Endothelial cell of umbilical vein (primary cell): ENCODE measurements around the gene UTF1. TPM values are rescaled to one million over a fixed set of nuclear protein-coding genes. Genes with fewer than 3 reads are reported as not detected.

Source experiments
- BruUV-seq: library from RNA; stranded (reverse); fragments of 400-500 nt; replicated peaks from 2 replicates; lab custom pipeline; 2021; lab: Mats Ljungman, UMichigan
- CTCF ChIA-PET: fragments of 300-600, 350-600 bp; sonication (Branson Sonifier 250); formaldehyde crosslinking; loops from one replicate; lab custom pipeline; 2021; ENCODE audit warnings: antibody characterized with exemption, inconsistent platforms; lab: Charles Lee
- POLR2A ChIA-PET: fragments of 300-600, 350-600 bp; sonication (Branson Sonifier 250); formaldehyde crosslinking; loops from one replicate; lab custom pipeline; 2021; ENCODE audit warnings: antibody characterized with exemption, inconsistent platforms; lab: Charles Lee
- DNase-seq: peaks from one replicate; pipeline ENCODE4 v3.0.0-alpha.2; 2011; ENCODE audit warnings: low read depth, low spot score
- FAIRE-seq: peaks from 2 replicates; lab custom pipeline; 2011; peaks lifted over from hg19 to GRCh38; lab: Jason Lieb, UNC
- H2AFZ ChIP-seq: 2 replicates; pipeline ENCODE4 v1.6.0; 2012; ENCODE audit warnings: low read depth, low read length, control low read depth, inconsistent platforms
- H3K27ac ChIP-seq: 2 replicates; pipeline ENCODE4 v1.5.1; 2011; ENCODE audit warnings: low read depth, mild to moderate bottlenecking, control low read depth, low read length, moderate library complexity; ENCODE audit not compliant: insufficient read depth
- H3K27me3 ChIP-seq, 2 experiments: 2 replicates each; pipeline versions ENCODE4 v1.6.0 to v1.6.1; 2011; ENCODE audit warnings: low read length in 2 of 2, mixed read lengths in 1 of 2; ENCODE audit not compliant: control insufficient read depth in 2 of 2, insufficient read depth in 2 of 2
- H3K36me3 ChIP-seq, 2 experiments: 2 replicates in 1 of 2; 3 replicates in 1 of 2; pipeline ENCODE4 v1.5.1; 2011; ENCODE audit warnings: low read length in 2 of 2, mild to moderate bottlenecking in 1 of 2, moderate library complexity in 1 of 2; ENCODE audit not compliant: control insufficient read depth in 2 of 2, insufficient read depth in 2 of 2; ENCODE audit errors: extremely low read depth in 1 of 2
- H3K4me1 ChIP-seq: 3 replicates; pipeline ENCODE4 v1.5.1; 2011; ENCODE audit warnings: mild to moderate bottlenecking, low read length; ENCODE audit not compliant: control insufficient read depth, insufficient read depth; ENCODE audit errors: extremely low read depth
- H3K4me2 ChIP-seq: 2 replicates; pipeline ENCODE4 v1.6.1; 2011; ENCODE audit warnings: low read length, control low read depth, mixed read lengths; ENCODE audit not compliant: insufficient read depth
- H3K4me3 ChIP-seq, 3 experiments: fragments of 200-600 bp in 1 of 3; sonication (generic), shearing (Covaris generic) in 1 of 3; replicated peaks in 1 of 3; 2 replicates each; pipeline ENCODE4 v1.5.1; 2011 to 2016; ENCODE audit warnings: control low read depth in 3 of 3, low read length in 3 of 3, mild to moderate bottlenecking in 2 of 3, inconsistent platforms in 1 of 3, low read depth in 1 of 3, moderate library complexity in 1 of 3; ENCODE audit not compliant: insufficient read depth in 1 of 3
- H3K79me2 ChIP-seq: 2 replicates; pipeline ENCODE4 v1.6.0; 2012; ENCODE audit warnings: low read length, inconsistent platforms; ENCODE audit not compliant: control insufficient read depth, insufficient read depth
- H3K9ac ChIP-seq: replicated peaks from 2 replicates; pipeline ENCODE3; 2011; ENCODE audit warnings: low read length, control low read depth; ENCODE audit not compliant: insufficient read depth; ENCODE audit errors: extremely low read depth
- H3K9me1 ChIP-seq: replicated peaks from 3 replicates; pipeline ENCODE4 v1.6.0; 2011; ENCODE audit warnings: mild to moderate bottlenecking, low read length; ENCODE audit not compliant: control insufficient read depth, insufficient read depth; ENCODE audit errors: extremely low read depth
- H3K9me3 ChIP-seq: replicated peaks from 2 replicates; pipeline ENCODE4 v1.5.1; 2012; ENCODE audit warnings: low read length, inconsistent platforms; ENCODE audit not compliant: control insufficient read depth, insufficient read depth
- H4K20me1 ChIP-seq: replicated peaks from 2 replicates; pipeline ENCODE3; 2011; ENCODE audit warnings: mild to moderate bottlenecking, low read length; ENCODE audit not compliant: control insufficient read depth, insufficient read depth; ENCODE audit errors: extremely low read depth
- EZH2 ChIP-seq: IDR thresholded peaks from 2 replicates; pipeline ENCODE4 v1.6.1; 2012; ENCODE audit warnings: borderline replicate concordance, low read depth, mild to moderate bottlenecking, moderate library complexity, low read length, inconsistent platforms; ENCODE audit not compliant: severe bottlenecking
- FOS ChIP-seq: IDR thresholded peaks from 2 replicates; pipeline ENCODE4 v1.6.1; 2011; ENCODE audit warnings: mild to moderate bottlenecking, low read length, moderate library complexity, borderline replicate concordance; ENCODE audit not compliant: insufficient read depth
- GATA2 ChIP-seq: IDR thresholded peaks from 2 replicates; pipeline ENCODE4 v1.7.0; 2011; ENCODE audit warnings: low read depth, mild to moderate bottlenecking, moderate library complexity, mixed read lengths, low read length; ENCODE audit not compliant: insufficient read length, insufficient read depth
- JUN ChIP-seq: IDR thresholded peaks from 2 replicates; pipeline ENCODE4 v1.6.1; 2011; ENCODE audit warnings: borderline replicate concordance, low read depth; ENCODE audit not compliant: insufficient read length, insufficient read depth
- MYC ChIP-seq: IDR thresholded peaks from one replicate; pipeline ENCODE4 v1.6.1; 2011; ENCODE audit warnings: mild to moderate bottlenecking, low read depth, low read length
- POLR2A ChIP-seq: IDR thresholded peaks from 2 replicates; pipeline ENCODE4 v1.6.1; 2012; ENCODE audit warnings: low read depth, mild to moderate bottlenecking, control low read depth, low read length
- POLR2AphosphoS5 ChIP-seq: IDR thresholded peaks from 2 replicates; pipeline ENCODE4 v1.6.1; 2012; ENCODE audit warnings: low read depth, mild to moderate bottlenecking, control low read depth, low read length, moderate library complexity; ENCODE audit not compliant: insufficient read depth
- dilution Hi-C: fragments of 300-500 bp; cut with MboI; formaldehyde crosslinking; loops from one replicate; pipeline ENCODE4 v1.15.0; 2019; ENCODE audit warnings: low sequenced_read_pairs; ENCODE audit not compliant: extremely low pct_ligation_motif_present
- intact Hi-C: fragments of 100-400 bp; cut with micrococcal nuclease; formaldehyde crosslinking; loops from one replicate; pipeline ENCODE4 v1.10.0; 2022
- polyA plus RNA-seq, 4 experiments: library from polyadenylated mRNA; depleted of rRNA in 3 of 4; stranded (reverse) in 3 of 4; unstranded in 1 of 4; fragments of >200 nt; gene quantifications; 2 replicates each; pipeline versions ENCODE4 v1.2.1 to v1.2.3, GENCODE V29; 2011 to 2012; ENCODE audit warnings: missing spikeins in 1 of 4
- total RNA-seq: library from RNA; stranded (reverse); gene quantifications from 2 replicates; pipeline ENCODE4 v1.2.3, GENCODE V29; 2021
- TF ChIP-seq, protein P1 (sequence below), 2 donors: IDR thresholded peaks; 1 replicate in 1 of 2; 2 replicates in 1 of 2; pipeline ENCODE4 v1.5.1; 2011; ENCODE audit warnings: low read length in 2 of 2, mild to moderate bottlenecking in 2 of 2, moderate library complexity in 2 of 2, control low read depth in 1 of 2, inconsistent platforms in 1 of 2, low read depth in 1 of 2; ENCODE audit not compliant: insufficient read depth in 1 of 2; ENCODE audit errors: extremely low read depth in 1 of 2
- TF ChIP-seq, protein P2 (sequence below): IDR thresholded peaks from 2 replicates; pipeline ENCODE4 v1.6.1; 2011; ENCODE audit not compliant: insufficient read depth, insufficient read length

Gene UTF1
- total and polyA plus RNA-seq, 2 donors (not counting 3 experiments of a cell fraction or from before 2014, with no cell fraction given): not detected

DNA sequence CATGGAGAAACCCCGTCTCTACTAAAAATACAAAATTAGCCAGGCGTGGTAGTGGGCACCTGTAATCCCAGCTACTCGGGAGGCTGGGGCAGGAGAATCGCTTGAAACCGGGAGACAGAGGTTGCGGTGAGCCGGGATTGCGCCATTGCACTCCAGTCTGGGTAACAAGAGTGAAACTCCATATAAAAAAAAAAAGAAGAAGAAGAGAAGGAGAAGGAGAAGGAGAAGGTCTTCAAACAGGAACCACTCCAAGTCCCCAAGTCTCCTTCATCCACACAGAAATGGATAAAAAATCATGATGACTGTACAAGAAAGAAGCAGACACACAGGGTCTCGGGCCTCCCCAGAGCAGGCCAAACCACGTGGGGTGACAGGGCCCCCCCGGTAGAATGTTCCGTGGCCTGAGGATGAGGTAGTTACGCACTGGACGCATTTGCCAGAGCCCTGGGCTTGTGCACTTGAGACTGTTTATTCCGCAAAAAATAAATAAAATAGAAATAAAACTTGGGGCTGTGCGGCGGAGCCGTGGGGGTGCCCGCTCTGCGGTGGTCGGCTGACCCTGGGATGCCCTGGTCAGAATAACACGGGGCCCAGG, 23.4 kb downstream of the UTF1 start:
- BruUV-seq: no TSS peak
- POLR2A ChIA-PET: no interaction called here
- dilution Hi-C loops (no loop called here), intact Hi-C loops (no loop called here)
- Histone ChIP-seq H3K4me1 (peaks cover 14% of the 10 kb centered on the region), H3K4me3 (no peak overlapping the region), H2AFZ (no peak overlapping the region), H3K9ac (no peak overlapping the region), H3K9me3 (no peaks in the 10 kb centered on the region), H3K27ac (no peak overlapping the region), H3K9me1 (no peaks in the 10 kb centered on the region), H3K36me3 (no peaks in the 10 kb centered on the region), H3K79me2 (no peaks in the 10 kb centered on the region), H4K20me1 (no peaks in the 10 kb centered on the region), H3K27me3 (no peaks in the 10 kb centered on the region), H3K4me2 (no peak overlapping the region)
- CTCF ChIA-PET: no interaction called here
- DNase-seq (no peak), FAIRE-seq (no peak)
- no peak for TF ChIP-seq JUN
- TF ChIP-seq, protein P1, sequence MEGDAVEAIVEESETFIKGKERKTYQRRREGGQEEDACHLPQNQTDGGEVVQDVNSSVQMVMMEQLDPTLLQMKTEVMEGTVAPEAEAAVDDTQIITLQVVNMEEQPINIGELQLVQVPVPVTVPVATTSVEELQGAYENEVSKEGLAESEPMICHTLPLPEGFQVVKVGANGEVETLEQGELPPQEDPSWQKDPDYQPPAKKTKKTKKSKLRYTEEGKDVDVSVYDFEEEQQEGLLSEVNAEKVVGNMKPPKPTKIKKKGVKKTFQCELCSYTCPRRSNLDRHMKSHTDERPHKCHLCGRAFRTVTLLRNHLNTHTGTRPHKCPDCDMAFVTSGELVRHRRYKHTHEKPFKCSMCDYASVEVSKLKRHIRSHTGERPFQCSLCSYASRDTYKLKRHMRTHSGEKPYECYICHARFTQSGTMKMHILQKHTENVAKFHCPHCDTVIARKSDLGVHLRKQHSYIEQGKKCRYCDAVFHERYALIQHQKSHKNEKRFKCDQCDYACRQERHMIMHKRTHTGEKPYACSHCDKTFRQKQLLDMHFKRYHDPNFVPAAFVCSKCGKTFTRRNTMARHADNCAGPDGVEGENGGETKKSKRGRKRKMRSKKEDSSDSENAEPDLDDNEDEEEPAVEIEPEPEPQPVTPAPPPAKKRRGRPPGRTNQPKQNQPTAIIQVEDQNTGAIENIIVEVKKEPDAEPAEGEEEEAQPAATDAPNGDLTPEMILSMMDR (IDR thresholded peaks at IDR 0.05; ENCODE audit: extremely low read depth in 1 of 2, insufficient read depth in 1 of 2, low read depth in 1 of 2, low read length in 2 of 2): no peak
- no peak for TF ChIP-seq FOS
- no peak for TF ChIP-seq POLR2AphosphoS5
- no peak for TF ChIP-seq GATA2
- TF ChIP-seq, protein P2, sequence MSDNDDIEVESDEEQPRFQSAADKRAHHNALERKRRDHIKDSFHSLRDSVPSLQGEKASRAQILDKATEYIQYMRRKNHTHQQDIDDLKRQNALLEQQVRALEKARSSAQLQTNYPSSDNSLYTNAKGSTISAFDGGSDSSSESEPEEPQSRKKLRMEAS: no peak
- TF ChIP-seq POLR2A: no peak
- no peak for TF ChIP-seq EZH2
- no peak for TF ChIP-seq MYC
